SU-DHL-6 (cell line): ENCODE results near the gene TMEM273.

Experiments
- H2AFZ ChIP-seq: fragments of 200-600 bp; sonication (generic); 2 replicates; pipeline ENCODE4 v1.6.1; 2014; ENCODE audit warnings: low read depth, mild to moderate bottlenecking, moderate library complexity, mixed read lengths, antibody characterized with exemption, low read length; ENCODE audit not compliant: severe bottlenecking
- H3F3A ChIP-seq: fragments of 200-600 bp; shearing (Covaris generic); 2 replicates; pipeline ENCODE4 v1.6.0; 2016; ENCODE audit warnings: antibody characterized with exemption, mild to moderate bottlenecking; ENCODE audit not compliant: insufficient read depth
- H3K27ac ChIP-seq: fragments of 200-600 bp; sonication (generic); 2 replicates; pipeline ENCODE4 v1.5.1; 2016; ENCODE audit warnings: low read depth, mild to moderate bottlenecking, low read length, moderate library complexity, mixed read lengths
- H3K27me3 ChIP-seq: fragments of 200-600 bp; sonication (generic), shearing (Covaris generic); 2 replicates; pipeline ENCODE4 v1.6.0; 2014; ENCODE audit warnings: mild to moderate bottlenecking, low read length
- H3K36me3 ChIP-seq: fragments of 200-600 bp; sonication (generic); 2 replicates; pipeline ENCODE4 v1.6.1; 2014; ENCODE audit warnings: mild to moderate bottlenecking, low read length, mixed read lengths
- H3K4me2 ChIP-seq: fragments of 300-600, 200-600 bp; shearing (Covaris generic), sonication (generic); 2 replicates; pipeline ENCODE4 v1.6.0; 2014; ENCODE audit warnings: low read length, low read depth, mild to moderate bottlenecking; ENCODE audit not compliant: poor library complexity, severe bottlenecking
- H3K4me3 ChIP-seq: fragments of 200-600 bp; sonication (generic); 2 replicates; pipeline ENCODE4 v1.5.1; 2014; ENCODE audit warnings: antibody characterized with exemption, low read length, mild to moderate bottlenecking, mixed read lengths; ENCODE audit not compliant: insufficient read depth, poor library complexity, severe bottlenecking
- H3K79me2 ChIP-seq: fragments of 200-600 bp; sonication (generic); 2 replicates; pipeline ENCODE4 v1.6.1; 2014; ENCODE audit warnings: mild to moderate bottlenecking, low read length, moderate library complexity; ENCODE audit not compliant: insufficient read depth
- H3K9ac ChIP-seq: fragments of 200-600 bp; sonication (generic); 2 replicates; pipeline ENCODE4 v1.7.0; 2014; ENCODE audit warnings: mild to moderate bottlenecking, low read length
- H3K9me2 ChIP-seq: fragments of 200-600 bp; sonication (generic); replicated peaks from 2 replicates; pipeline ENCODE4 v1.6.1; 2014; ENCODE audit warnings: low read length; ENCODE audit not compliant: insufficient read depth
- H3K9me3 ChIP-seq: fragments of 200-600 bp; sonication (generic); 2 replicates; pipeline ENCODE4 v1.6.1; 2014; ENCODE audit warnings: low read length, mixed read lengths; ENCODE audit not compliant: insufficient read depth
- H4K20me1 ChIP-seq: fragments of 200-600 bp; sonication (generic); 2 replicates; pipeline ENCODE4 v1.6.1; 2014; ENCODE audit warnings: low read depth, mild to moderate bottlenecking, antibody characterized with exemption, low read length, moderate library complexity, mixed read lengths
- EZH2phosphoT487 ChIP-seq: fragments of 200-600 bp; sonication (generic), shearing (Covaris generic); conservative IDR thresholded peaks from 2 replicates; pipeline ENCODE4 v1.6.1; 2018; ENCODE audit warnings: mild to moderate bottlenecking, antibody characterized with exemption, low read length, moderate library complexity, mixed read lengths
- TF ChIP-seq, protein P1 (sequence below): fragments of 200-600 bp; sonication (generic); IDR thresholded peaks from one replicate; pipeline ENCODE4 v1.5.1; 2017; ENCODE audit warnings: antibody characterized with exemption, mild to moderate bottlenecking, low read length, moderate library complexity; ENCODE audit not compliant: insufficient read depth, poor library complexity, severe bottlenecking

Gene TMEM273

GRCh38 chr10:49131507-49132361 is 56.5 kb downstream of the TMEM273 start:
- no peaks in the 10 kb centered on the region for H3K27me3 ChIP-seq
- no peaks in the 10 kb centered on the region for H3K79me2 ChIP-seq
- no peak overlapping the region for H3K9ac ChIP-seq
- no peaks in the 10 kb centered on the region for H3K36me3 ChIP-seq
- H3K9me3 ChIP-seq = no peaks in the 10 kb centered on the region
- no peak overlapping the region for H3K4me3 ChIP-seq
- no peaks in the 10 kb centered on the region for H3F3A ChIP-seq
- no peak overlapping the region for H3K4me2 ChIP-seq
- H3K27ac ChIP-seq = no peak overlapping the region
- H2AFZ ChIP-seq = no peak overlapping the region
- H4K20me1 ChIP-seq = no peaks in the 10 kb centered on the region
- TF ChIP-seq, protein P1, sequence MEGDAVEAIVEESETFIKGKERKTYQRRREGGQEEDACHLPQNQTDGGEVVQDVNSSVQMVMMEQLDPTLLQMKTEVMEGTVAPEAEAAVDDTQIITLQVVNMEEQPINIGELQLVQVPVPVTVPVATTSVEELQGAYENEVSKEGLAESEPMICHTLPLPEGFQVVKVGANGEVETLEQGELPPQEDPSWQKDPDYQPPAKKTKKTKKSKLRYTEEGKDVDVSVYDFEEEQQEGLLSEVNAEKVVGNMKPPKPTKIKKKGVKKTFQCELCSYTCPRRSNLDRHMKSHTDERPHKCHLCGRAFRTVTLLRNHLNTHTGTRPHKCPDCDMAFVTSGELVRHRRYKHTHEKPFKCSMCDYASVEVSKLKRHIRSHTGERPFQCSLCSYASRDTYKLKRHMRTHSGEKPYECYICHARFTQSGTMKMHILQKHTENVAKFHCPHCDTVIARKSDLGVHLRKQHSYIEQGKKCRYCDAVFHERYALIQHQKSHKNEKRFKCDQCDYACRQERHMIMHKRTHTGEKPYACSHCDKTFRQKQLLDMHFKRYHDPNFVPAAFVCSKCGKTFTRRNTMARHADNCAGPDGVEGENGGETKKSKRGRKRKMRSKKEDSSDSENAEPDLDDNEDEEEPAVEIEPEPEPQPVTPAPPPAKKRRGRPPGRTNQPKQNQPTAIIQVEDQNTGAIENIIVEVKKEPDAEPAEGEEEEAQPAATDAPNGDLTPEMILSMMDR = no peak
- no peak for TF ChIP-seq EZH2phosphoT487
- H3K9me2 ChIP-seq = no peaks in the 10 kb centered on the region

GRCh38 chr10:49129376-49129775 is 58.8 kb downstream of the TMEM273 start:
- H3K27me3 ChIP-seq = no peaks in the 10 kb centered on the region
- H3K9ac ChIP-seq = no peak overlapping the region
- no peaks in the 10 kb centered on the region for H3F3A ChIP-seq
- no peaks in the 10 kb centered on the region for H3K9me3 ChIP-seq
- no peak overlapping the region for H2AFZ ChIP-seq
- no peak overlapping the region for H3K4me2 ChIP-seq
- H3K4me3 ChIP-seq = no peak overlapping the region
- no peaks in the 10 kb centered on the region for H3K9me2 ChIP-seq
- TF ChIP-seq EZH2phosphoT487 = no peak
- TF ChIP-seq, protein P1 = no peak
- no peak overlapping the region for H3K27ac ChIP-seq
- H3K36me3 ChIP-seq = no peaks in the 10 kb centered on the region
- no peaks in the 10 kb centered on the region for H3K79me2 ChIP-seq
- no peaks in the 10 kb centered on the region for H4K20me1 ChIP-seq

- no peak for TF ChIP-seq EZH2phosphoT487
- TF ChIP-seq, protein P1 = no peak
- H3K9ac ChIP-seq = no peak overlapping the region
- no peaks in the 10 kb centered on the region for H3K9me2 ChIP-seq
- no peaks in the 10 kb centered on the region for H3K36me3 ChIP-seq
- H4K20me1 ChIP-seq = no peaks in the 10 kb centered on the region
- H3K27me3 ChIP-seq = no peaks in the 10 kb centered on the region
- no peak overlapping the region for H2AFZ ChIP-seq
- no peak overlapping the region for H3K27ac ChIP-seq
- no peaks in the 10 kb centered on the region for H3K9me3 ChIP-seq
- H3K79me2 ChIP-seq = no peaks in the 10 kb centered on the region
- no peaks in the 10 kb centered on the region for H3F3A ChIP-seq
- H3K4me2 ChIP-seq = no peak overlapping the region
- no peak overlapping the region for H3K4me3 ChIP-seq
Measured at GRCh38 chr10:49128854-49129253, 59.3 kb downstream of the TMEM273 start.
